Cerebellar nuclear complex (tissue), 1 donor: ENCODE results near the gene SNX30.

Source experiments
- DNase-seq, 2 experiments: peaks; one replicate each; lab custom pipeline; 2025; lab: John Stamatoyannopoulos, UW

Gene SNX30

DNA sequence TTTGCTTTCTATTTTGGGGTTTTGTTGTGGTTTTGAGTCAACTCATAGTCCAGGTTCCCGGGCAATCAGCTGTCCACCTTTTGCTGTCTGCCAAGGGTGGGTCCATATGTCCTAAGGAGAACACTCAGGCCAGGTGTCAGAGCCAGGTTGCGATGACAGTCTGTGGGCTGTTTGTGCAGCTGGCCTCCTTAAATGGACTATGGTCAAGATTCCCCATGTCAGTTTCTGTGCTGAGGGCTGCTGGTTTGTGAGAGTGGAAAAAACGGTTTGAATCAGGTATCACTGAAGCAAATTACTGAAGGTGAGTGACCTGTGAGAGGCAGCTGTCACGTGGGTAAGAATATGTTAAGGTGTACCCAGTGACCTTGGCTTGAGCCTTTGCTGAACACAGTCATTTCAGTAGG lies 33.0 kb downstream of the SNX30 start:
- DNase-seq, result no peak

DNA sequence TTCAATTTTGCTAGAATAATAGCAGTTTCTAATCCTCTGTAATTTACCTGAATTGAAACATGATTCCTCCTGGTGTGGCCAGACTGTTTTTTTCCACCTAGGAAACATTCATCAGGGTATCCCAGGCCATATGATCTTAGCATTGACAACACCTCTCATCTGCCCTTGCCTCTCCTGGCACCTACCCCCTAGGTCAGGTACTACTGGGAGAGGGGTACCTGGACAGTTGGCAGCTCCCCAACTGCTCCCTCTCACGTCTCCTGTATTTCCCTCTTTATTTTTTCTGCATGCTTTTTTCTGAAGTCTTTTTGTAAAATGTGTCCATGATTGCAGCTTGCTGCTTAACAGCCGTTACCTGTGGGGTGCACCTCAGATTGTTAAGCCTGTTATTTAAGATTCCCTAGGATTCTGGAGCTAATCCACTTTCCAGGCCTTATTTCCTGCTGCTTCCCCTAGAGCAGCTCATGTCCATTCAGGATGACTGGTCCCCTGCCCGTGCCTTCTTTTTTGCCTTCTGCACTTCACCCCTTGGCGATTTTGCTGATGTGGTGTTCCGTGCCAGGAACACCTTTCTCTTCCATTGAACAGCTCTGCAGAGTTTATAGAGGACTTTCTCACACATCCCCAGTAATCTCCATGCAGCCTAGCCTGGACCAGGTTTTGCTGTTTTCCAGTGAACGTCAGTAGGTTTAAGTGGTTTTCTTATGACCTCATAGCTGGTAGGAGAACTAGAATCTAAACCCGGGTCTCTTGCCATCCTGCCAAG lies 33.6 kb downstream of the SNX30 start:
- peak in 1 of 2 experiments; percentile 39 for DNase-seq

DNA sequence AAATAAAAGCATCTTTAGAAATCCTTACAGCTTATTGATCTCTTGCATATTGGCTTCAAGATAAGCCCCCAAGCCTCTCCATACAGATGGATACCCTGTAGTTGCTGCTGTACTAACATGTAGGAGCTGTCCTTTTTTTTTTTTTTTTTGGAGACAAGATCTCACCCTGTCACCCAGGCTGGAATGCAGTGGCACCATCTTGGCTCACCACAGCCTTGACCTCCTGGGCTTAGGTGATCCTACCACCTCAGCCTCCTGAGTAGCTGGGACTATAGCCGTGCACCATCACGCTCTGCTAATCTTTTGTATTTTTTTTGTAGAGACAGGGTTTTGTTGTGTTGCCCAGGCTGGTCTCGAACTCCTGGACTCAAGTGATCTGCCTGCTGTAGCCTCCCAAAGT lies 35.4 kb downstream of the SNX30 start:
- no peak for DNase-seq

DNA sequence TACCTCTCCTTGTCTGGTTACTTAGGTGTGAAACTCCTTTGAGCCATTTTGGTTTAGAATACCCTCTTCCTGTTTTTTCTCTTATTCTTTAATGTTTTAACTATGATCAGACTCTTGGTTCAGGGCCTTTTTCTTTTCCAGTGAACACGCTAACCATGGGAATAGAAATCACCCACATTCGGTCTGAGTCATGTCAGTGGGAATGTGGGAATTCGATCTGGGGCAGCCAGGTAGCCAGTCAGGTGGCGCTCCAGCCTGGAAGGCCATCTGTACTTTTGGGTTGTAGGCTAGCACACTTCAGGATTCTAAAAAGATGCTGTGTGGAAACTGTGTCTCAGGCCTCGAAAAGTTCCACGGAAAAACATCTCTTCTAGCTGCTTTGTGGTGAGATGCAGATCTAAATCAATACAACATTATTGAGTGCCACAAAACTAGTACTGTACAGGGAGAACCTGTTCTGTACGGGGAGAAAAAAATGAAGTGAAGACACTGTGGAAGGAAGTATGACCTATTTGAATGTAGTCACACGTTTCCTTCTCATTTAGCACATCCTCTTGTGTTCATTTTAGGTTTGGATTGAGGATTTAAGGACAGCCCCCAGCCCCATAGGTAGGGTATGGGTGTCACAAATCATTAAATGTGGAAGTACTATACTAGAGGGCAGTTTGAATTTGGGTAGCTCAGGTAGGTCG lies 36.4 kb downstream of the SNX30 start:
- no peak for DNase-seq

DNA sequence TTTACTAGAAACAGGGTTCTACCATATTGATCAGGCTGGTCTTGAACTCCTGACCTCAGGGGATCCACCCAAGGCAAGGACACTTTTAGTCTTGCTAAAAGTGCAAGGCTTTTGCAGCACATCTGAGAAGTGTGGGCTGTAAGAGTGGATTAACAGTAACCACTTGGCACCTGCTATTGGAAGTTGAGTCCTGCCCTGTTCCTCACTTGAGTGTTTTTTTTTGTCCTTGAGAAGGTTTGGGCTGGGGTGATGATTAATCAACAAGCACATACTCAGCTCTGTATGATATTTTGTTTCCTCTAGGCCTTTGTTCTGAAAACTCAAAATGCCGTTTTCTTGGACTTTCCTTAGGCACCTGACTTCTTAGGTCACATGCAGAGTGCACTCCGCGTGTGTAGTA lies 37.4 kb downstream of the SNX30 start:
- no peak for DNase-seq

DNA sequence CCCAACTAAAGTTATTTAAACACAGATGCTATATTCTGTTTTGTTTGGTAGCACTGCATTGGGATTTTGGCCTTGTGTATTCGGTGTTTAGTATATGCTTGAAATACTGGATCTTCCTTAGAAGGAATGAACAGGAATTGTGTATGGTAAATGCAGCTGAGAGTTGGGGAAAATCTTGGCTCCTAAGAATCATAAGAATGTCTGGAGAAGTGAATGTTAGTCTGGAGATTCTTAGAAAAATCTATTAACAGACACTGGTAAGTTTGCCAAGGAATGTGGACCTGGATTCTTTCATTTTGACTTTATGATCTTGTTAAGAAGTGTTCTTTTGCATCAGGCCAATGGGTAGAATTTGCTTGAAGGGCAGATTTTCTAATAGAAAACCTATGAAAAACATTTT lies 38.9 kb downstream of the SNX30 start:
- no peak for DNase-seq

DNA sequence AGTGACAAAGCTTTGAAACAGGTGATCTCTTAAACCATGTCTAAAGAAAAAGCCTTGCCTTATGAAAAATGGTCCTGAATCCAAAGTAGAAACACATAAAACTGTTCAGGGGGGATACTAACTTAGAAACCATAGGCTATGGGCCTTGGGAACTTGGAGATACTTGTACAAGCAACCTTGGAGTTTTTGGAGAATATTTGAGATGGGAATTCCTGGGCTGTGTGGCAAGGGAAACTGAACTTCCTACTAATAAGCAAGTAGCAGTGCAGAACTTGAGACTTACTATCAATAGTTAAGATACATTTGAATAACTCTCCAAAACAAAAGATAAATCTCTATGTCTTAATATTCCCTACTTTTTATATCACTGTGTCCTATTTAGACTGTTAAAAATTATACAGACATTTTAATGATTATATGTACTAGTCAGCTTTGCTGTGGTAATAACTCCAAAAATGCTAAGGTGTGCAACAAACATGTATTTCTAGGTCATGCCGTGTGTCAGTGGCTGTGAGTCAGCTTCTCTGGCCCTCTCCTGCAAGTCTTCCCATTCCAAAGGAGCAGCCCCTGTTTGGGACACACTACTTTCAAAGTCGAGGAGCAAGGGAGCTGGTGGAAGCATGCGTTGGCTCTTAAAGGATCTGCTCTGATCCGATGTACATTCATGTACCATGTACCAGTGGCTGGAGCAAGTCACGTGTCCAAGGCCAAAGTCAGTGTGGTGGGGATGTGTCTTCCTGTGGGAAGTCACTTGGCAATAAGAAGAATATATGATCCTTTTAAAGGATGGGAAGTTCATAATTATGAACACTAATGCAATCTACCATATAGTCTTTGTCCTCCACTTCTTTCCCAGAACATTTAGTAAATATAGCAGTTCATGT lies 39.6 kb downstream of the SNX30 start:
- no peak for DNase-seq

DNA sequence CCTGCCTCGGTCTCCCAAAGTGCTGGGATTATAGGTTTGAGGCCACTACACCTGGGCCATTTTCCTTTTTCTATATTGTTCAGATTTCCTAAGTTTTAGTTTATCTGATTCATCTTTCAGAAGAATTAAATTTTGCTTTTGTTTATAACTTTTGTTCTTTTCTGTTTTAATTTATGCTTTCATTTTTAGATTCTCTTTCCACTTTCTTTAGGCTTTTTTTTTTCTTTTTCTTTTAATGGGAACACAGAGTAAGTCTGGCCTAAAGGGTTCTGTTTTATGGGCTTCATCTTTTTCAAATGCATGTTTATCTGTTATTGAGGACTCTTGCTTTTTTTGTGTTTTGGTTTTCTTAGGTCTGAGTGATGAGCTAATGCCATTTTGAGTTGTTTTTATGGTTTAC lies 42.1 kb downstream of the SNX30 start:
- DNase-seq, result no peak

DNA sequence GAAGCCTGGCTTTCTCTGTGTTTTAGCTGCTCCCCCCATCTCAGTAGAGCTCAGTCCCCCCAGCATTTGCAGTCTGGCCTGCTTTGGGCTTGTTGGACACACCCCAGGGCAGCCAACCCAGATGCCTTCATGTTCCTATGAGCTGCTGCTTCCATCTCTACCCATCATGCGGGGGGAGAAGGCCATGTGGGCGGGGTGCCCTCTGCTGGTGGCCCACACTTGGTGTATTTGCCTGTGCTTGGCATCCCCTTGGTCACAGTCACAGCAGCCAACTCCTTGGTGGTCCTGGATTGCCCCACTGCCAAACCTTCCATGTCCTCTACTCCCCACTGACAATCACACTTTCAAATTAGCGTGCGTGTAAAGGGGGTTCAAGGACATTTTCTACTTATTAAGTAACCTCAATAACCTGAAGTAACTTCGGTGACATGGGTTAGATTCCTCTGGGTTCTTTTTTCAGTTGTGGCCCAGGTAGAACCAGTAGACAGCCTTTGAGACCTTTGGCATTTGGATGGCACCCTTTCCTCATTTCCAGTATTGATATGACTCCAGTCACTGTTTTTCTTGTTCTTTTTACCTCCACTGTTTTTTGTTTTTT lies 42.8 kb downstream of the SNX30 start:
- no peak for DNase-seq

DNA sequence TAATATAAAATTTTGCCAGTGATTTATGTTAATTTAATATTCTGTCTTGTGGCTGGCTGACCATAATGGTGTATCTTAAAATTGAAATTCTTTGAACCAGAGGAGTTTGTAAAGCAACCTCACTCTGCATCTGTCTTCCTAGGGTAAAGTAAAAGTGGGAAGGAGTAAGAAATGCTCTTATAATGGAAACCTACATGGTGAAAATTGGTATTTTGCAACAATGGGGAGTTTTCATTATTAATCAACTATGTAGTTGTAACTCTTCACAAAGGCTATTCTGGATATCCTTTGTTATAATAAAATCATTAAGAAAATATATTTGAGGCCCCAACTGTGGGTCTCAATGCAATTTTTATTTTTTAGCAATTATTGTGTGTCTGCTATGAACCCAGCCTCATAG lies 44.2 kb downstream of the SNX30 start:
- no peak for DNase-seq

DNA sequence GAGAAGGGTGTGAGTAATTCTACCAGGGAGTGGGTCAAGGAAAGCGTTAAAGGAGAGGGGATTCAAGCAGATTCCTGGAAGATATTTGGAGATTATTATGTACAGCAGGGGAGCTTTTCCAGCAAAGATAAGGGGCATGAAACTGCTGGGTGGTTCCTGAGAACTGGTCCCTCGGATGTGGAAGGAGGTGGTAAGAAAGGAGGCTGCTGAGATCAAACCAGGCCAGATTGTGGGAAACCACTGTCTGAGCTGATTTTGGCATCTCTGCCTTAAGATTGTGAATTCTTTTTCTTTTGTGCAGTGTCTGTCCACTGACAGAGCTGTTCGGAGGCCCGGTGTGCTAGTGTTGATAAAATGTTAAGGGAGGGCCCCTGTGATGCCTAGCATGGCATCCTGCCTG lies 45.4 kb downstream of the SNX30 start:
- DNase-seq, result no peak

DNA sequence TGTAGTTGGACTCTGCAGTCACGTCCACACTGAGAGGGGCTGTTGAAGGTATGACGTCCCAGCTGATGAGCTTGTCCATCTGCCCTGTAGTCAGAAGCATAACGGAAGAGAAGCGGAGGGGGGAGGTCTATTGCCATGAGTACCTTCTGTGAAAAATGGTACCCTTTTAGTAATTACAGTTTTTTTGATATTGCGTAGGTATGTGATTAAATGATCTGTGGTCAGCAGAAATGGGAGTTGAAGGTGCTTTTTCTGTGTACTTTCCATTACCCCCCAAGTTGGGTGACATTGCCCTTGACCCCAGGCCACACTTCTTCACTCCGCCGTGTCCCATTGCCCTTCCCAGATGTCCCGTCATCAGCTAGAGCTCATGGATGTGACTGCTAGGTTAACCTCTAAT lies 45.9 kb downstream of the SNX30 start:
- DNase-seq, result no peak

DNA sequence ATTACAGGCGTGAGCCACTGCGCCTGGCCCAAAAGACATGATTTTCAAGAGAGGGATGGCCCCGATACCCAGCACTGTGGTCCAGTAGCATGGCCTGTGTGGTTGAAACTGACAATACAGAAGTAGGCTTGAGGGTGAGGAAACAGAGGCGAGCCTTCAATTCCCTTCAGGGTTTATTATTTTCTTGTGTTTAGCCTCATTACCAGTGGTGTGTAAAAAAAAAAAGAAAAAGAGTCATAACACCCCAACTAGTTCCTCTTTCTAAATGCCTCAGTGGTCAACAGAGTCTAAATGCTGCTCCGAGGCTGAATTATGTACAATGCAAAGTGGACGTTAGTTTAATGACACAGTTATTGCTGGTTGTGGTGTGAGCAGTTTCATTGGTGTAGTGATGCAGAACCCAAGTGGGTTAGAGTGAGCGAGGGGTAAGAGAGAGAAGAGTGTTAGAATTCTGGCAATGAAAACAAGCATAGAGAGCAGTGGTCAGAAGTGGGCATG lies 58.8 kb downstream of the SNX30 start:
- no peak for DNase-seq

DNA sequence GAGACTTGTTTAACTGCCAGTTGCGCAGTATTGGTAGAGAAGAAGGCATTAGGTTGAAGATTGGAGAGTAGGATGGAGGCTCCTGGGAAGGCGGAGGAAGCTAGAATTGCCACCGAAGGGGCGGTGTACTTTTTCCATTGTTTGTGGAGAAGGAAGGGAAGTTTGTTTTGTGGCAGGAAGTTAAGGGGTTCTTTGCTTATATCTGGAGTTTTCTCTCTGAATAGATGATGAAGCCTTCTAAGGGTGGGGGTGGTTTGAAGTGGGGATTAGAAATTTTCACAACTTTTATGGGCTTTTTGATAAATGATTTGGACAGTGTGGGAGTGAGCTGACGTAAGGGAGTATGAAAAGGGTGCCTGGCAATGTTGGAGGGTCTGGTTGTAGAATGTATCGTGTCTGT lies 59.3 kb downstream of the SNX30 start:
- DNase-seq, result no peak

DNA sequence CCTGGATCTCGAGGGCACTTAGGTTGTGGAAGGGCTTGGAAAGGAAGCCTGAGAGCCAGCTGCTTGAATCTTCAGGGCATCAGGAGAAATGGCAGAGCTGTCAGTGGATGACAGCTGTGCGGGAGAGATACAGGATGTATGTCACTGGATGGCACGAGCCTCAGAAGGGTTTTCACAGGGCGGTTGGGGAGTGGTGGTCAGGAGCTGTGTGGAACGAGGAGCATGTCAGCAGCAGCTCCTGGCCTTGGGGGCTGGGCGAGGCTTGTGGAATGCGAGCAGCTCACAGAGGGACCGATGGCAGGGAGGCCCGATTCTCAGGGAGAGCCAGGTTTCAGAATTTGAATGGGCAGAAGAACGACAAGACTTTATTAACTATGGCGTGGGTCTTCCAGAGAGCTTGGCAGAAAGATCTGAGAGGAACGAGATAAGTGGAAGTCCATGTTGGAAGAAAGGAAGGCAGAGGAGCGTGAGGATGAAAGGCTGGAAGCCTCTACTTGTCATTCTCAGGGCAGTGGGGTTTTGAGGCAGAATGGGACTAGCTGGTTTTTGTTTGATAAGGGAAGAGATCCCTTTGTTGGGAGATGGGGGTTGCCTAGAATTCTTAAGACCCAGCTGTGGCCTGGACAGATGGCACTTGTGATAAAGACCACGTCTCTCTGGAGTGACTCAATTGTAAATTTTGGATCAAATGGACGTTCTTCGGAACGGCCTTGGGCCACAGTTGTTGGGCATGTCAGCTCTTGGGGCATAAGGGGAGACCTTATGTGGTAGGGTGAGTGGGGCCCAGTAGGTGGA lies 60.3 kb downstream of the SNX30 start:
- no peak for DNase-seq

DNA sequence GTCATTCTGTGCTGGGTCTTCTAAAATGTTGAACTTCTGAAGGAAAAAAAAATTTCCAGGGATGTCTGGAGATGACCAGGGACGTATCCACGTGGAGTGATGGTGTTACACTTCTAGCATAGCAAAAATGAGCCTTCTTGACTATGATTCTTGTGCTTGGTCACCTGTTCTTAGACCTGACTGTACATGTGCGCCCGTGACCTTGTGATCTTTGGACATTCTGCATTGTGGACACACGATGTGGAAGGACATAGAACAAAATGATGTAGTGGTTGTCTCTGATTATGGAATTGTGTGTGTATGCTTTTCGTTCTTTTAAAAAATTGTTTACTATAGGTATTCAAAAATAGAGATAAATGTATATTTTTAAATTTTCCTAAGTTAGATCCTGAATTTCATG lies 61.0 kb downstream of the SNX30 start:
- no peak for DNase-seq

DNA sequence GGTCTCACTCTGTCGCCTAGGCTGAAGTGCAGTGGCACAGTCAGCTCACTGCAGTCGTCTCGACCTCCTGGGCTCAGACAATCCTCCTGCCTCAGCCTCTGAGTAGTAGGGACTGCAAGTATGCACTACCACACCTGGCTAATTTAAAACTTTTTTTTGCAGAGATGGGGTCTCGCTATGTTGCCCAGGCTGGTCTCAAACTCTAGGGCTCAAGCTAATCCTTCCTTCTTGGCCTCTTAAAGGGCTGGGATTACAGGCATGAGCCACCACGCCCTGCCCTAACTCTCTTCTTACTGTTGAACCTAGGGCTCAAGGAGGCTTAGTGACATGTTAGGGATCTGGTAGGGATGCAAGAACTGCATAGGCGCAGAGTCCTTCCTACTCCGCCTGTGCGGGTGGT lies 65.3 kb downstream of the SNX30 start:
- no peak for DNase-seq

DNA sequence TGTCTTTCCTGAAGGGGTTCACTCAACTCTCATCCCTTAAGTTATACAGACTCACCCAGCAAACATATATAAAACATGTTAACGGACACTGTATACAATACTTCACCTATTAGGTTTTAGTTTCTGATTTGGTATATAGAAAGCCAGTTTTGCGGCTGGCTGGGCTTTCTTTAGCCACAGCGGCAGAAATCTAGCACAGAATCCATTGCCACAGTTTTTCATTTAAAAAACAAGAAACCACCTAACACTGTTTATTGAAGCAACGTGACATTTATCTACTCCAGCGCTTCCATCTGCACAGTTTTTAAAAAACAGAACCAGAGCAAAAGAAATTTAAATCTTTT lies 67.3 kb downstream of the SNX30 start:
- no peak for DNase-seq

DNA sequence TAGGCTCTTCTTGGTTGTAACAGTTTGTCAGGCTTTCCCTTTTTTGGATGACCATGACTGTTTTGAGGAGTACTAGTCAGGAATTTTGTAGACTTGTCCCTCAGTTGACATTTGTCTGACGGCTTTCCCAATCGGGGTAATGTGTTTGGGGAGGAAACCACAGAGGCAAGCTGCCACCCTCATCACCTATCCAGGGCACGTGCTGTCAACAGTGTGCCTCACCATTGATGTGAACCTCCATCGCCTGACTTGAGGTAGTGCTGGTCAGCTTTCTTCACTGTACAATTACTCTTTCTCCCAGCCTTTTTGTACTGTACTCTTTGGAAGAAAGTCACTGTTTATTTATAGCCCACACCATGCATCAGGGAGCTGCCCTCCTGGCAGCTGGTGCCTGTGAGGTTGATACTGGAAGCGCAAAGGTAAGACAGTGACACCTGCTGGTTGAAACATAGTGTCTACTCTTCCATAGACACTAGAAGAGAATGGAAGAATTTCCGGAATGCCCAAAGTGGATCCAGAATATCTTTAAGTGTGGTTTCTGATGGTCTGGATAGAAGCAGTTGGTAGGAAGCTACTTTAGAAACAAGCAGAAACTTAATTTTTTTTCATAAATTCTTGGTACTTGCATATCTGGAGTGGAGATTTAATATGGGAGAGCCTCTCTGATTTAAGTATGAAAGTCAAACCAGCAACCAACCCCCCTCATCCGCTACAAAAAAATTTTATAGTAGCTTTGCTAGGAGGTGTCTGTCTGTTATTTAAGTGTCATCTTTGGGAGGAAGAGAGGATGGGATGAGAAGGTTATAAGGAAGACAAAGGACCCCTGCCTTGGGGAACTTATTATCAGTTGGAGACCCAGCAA lies 69.3 kb downstream of the SNX30 start:
- DNase-seq, result peak; percentile 60 to 77

DNA sequence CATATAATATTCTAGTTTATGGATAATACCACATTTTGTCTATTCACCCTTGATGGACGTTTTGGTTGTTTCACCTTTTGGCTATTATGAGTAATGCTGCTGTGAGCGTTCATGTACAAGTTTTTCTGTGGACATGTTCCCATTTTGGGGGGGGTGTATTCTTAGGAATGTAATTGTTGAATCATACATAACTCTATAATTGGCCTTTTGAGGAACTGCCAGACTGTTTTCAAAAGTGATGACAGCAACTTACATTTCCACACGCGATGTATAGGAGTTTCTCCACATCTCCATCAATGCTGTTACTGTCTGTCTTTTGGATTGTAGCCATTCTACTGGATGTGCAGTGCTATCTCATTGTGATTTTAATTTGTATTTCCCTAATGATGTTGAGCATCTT lies 70.3 kb downstream of the SNX30 start:
- DNase-seq, result no peak

DNA sequence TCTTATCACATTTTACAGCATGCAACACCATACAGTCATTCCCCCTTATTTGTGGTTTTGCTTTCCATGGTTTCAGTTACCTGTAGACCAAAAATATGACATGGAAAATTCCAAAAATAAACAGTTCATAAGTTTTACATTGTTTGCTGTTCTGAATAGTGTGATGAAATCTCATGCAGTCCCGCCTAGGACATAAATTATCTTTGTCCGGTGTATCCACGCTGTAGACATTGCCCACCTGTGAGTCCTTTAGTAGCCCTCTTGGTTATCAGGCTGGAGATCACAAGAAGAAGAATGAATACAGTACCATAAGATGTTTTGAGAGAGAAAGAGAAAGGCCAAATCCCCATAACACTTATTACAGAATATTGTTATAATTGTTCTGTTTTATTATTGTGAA lies 72.1 kb downstream of the SNX30 start:
- no peak for DNase-seq
